Stimulated activated CD4-positive, alpha-beta T cell treated with anti-CD3 and anti-CD28 coated beads, TNF-alpha, amount 100 ng/mL, for 1 hour (primary cell): ENCODE results near the gene PSMG4.
"Not testable (repeated sequence)": the region's sequence is repeated elsewhere in the genome, so short reads cannot be mapped to it uniquely, and the experiment has no call there.

ENCODE experiments used
- DNase-seq, 3 donors: peaks; one replicate each; pipeline ENCODE4 v3.0.0-alpha.2; 2020; ENCODE audit warnings: low read depth in 3 of 3, low spot score in 1 of 3

PSMG4 gene

DNA sequence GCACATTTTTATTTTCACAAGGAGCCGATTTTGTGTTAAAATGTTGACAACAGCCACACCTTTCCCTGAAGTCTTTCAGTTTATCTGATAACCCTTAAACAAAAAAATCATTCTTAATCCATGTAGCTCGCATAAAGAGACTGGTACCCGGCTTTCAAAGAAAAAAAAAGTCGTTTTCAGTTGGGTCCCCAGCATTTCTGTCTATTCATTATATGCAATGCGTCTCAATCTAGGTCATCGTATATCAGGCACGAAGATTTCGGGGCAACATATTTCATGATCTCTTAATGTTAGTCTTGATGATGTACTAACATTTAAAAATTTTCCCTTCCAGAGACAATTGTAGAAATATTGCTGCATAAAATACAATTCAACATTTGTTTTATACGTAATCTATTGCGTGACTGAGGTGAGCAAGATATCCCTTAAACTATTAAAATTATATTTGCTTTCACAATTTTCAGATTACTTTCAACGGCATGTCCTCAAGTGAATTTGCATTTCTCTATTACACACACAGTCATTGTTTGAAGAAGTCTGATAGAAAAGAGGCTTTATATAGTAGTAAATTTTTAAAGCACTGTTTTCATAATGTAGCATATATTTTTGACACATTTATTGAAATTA lies 28.4 kb upstream of the PSMG4 start:
- no peak for DNase-seq

DNA sequence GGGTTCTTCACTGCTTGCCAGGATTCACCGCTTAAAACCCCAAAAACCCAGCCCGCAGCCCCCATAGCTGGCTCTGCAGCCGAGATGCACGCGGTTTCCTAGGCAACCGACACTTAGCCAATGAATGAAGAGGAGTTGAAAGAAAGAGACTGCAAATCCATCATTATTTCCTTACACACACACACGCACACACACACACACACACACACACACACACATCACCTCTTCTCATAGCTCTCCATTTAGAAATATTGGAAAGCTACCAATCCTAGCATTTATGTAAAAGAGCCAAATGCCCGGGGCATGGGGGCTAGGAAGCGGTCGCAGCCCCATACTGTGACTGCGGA lies 27.9 kb upstream of the PSMG4 start:
- no peak for DNase-seq

DNA sequence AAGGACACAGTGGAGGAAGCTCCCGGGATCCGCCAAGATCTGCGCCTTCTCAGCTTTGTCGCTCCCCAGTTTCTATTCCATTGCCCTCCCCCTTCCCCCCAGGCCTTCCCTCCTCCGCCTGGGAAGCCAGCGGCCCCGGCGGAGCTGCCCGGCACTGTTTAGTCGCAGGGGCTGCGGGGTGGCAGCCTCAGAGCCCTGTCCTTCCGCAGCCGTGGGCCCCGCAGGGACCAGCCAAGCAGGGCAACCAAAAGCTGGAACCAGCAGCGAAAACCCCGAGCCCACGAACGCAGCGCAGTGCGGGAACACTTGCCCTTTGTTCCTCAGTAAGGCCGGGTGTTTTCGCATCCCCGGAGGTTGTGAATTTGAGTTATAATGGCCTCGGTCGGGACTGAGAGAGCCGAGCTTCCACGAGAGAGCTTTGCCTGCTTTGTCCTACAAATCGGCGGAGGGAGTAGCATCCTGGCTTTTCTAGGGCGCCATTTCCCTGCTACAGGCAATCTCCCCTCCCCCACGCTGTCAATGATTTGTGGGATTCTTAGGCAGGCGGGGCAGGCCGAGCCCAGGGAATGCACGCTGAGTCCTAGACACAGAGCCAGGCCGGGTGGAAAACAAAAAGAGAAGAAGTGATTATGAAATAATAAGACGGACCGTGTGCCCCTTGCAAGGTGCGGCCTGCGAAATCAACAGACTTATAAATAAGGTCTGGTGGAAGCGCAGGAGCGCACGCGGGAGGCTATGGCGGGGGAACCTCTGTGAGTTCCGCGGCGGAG lies 27.3 kb upstream of the PSMG4 start:
- no peak for DNase-seq

- DNase-seq = no peak
Measured at GRCh38 chr6:3232017-3232945, 26.5 kb upstream of the PSMG4 start.

DNA sequence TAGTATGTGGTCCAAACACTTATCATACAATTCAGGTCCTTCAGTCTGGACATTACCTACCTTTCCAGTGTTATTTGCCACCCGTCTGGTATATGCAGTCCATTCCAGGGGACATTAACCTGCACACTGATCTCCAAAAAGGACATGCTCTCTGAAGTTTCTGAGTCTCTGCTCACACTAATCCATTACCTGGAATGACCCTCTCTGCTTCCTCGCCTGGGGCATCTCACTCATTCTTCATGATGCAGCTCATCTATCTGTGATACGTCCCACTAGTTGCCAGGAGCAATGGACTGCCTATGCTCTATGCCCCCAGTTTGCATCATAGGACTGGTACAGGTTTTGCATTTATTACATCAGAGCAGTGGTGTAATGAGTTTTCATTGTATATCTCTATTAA lies 25.4 kb upstream of the PSMG4 start:
- no peak for DNase-seq

DNA sequence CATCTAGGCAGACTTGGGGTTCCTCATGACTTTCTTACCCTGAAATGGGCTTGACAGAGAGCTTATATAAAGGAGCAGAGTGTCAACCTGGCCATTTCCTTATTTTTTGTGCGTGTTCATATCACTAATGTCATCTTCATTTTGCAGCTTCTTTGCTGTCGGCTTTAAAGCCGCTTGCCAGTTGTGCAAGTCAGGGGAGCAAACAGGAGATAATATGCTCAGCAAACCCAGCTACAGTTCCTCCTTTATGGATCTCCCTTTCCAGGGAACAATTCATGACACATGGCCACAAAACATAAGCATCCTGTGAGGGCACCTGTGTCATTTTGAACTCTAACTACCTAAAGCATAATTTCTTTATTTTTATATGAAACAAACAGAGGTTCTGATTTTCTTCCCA lies 24.8 kb upstream of the PSMG4 start:
- no peak for DNase-seq

- no peak for DNase-seq
Measured at GRCh38 chr6:3235486-3235885, 23.3 kb upstream of the PSMG4 start.

GRCh38 chr6:3236005-3236404 lies 22.7 kb upstream of the PSMG4 start:
- no peak for DNase-seq

DNA sequence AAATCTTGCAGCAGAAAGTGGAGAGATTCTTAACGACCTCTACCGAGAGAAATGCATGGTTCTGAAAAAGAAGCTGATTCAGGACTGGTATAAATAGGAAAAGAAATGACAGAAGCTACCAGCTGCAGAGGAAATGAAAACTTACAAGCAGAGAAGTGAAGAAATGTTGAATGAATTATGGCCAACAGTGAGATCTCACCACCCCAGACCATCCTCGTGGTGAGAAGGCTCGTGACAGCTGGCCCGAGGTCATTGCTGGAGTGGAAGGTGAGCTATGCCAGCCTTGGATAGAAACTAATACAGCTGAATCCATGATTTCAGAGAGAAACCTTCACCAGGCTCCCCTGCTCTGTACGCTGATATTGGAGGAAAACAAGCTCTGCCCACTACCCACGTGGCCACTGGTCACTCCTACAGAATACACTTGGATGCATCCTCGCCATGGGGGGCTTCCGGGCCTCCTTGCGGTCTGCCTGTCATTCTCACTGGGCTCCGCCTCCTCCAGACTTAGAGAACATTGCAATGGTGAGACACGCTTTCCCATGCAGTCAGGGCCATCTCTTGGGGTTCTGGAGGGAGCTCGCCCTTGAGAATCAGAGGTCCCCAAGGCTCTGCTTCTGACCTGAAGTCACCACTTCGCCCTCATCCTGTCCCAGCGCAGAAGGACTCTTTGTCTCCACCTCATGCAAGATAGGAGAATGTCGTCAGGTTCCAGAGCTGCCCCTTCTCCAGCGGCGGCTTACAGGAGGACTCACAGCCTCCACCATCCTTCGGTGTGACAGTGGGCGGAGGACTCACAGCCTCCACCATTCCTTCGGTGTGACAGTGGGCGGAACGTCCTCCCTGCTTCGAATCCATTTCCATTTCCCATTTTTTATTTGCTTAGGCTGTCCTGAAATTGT lies 20.7 kb upstream of the PSMG4 start:
- no peak for DNase-seq

GRCh38 chr6:3239110-3239830 lies 19.5 kb upstream of the PSMG4 start:
- DNase-seq = no peak

DNA sequence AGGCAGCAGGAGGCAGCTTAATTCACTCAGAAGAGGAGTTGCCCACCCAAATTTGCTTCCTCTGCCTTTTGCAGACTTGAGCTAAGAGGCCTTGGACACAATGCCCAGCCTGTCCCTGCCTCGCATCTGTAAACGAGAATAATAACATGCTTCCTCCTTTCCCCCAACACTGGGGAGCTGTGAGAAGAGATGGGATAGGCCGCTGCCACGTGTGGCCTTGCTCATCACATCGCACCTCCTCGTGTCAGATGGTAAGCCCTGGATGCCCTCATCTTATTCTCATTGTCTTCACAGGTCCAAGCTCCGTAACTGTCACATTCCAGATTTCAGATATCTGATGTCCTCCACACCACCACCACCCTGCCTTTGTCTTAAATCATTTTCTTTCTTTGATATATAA lies 18.2 kb upstream of the PSMG4 start:
- no peak for DNase-seq

DNA sequence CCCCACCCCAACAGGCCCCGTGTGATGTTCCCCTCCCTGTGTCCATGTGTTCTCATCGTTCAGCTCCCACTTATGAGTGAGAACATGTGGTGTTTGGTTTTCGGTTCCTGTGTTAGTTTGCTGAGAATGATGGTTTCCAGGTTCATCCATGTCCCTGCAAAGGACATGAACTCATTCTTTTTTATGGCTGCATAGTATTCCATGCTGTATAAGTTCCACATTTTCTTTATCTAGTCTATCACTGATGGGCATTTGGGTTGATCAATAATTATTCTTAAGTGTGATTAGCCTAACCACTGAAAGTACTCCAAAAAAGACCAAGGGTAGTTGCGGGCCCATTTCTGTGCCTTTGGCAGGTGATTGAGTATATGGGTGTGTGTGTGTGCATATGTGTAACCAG lies 17.0 kb upstream of the PSMG4 start:
- not testable (repeated sequence) for DNase-seq

DNA sequence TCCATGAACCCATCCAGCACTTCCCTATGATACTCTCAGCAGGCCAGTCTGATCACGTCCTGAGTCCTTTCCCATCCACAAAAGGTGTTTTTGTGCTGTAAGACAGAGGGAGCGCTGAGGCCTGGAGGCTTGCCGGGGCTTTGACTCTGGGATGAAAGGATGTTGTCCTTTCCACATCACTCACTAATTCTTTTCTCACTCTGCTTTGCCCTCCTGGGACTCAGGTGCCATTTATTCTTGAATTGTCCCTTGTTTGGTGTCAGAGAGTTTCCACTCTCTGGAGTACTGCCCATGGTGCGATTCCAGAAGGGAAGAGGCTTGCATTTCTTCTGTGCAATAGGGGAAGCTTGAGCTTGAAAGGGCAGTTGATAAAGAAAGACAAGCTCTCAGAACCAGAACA lies 16.0 kb upstream of the PSMG4 start:
- DNase-seq = no peak

GRCh38 chr6:3244003-3244831 lies 14.5 kb upstream of the PSMG4 start:
- no peak for DNase-seq

DNA sequence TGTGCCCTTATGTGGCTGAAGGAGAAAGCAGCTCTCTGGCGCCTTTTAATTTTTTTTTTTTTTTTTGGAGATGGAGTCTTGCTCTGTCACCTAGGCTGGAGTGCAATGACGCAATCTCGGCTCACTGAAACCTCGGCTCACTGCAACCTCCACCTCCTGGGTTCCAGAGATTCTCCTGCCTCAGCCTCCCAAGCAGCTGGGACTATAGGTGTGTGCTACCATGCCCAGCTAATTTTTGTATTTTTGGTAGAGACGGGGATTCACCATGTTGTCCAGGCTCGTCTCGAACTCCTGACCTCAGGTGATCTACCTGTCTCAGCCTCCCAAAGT lies 13.9 kb upstream of the PSMG4 start:
- DNase-seq = not testable (repeated sequence)

GRCh38 chr6:3245216-3245615 lies 13.5 kb upstream of the PSMG4 start:
- DNase-seq = no peak

- DNase-seq = no peak
Measured at GRCh38 chr6:3247255-3248146, 11.2 kb upstream of the PSMG4 start.

DNA sequence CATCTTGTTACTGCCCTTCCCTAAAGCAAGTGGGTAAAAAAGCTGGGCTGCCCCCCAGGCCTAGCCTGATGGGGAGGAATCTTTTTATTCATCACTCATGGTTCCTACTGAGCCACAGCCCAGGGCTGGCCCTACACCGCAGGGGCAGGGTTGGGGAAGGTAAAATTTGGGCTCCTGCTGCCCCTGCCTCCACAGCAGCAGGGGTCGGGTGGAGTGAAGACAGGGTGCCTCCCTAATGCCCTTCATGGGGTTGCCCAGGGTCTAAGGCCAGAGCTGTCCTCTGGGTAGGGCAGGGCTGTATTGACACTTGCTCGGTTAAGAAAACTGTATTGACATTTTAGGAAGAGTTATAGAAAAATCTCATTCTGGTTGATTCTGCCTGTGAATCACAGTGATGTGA lies 8.9 kb upstream of the PSMG4 start:
- DNase-seq = no peak

- DNase-seq = no peak
Measured at GRCh38 chr6:3250231-3250675, 8.5 kb upstream of the PSMG4 start.
